ENCODE results near the gene NPEPL1.

NPEPL1 gene

DNA sequence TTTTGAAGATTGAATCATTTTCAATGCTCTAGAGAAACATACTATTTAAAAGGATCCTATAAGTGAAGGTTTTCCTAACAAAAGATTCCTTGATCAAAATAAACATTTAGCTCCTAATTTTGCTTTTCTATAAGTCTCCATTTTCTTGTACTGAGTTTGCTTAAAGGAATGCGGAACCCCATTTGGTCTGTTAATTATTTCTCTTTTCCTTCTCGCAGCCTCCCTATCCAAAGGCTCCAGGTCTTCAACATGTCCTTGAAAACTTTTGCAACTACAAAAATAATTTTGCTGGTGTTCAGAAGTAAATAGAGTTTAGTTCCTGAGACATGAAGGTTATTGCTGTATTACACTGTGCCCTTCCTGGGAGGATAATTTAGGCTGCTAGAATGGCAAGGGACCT lies 8.3 kb upstream of the NPEPL1 start:
- DNase-seq: no peak

DNA sequence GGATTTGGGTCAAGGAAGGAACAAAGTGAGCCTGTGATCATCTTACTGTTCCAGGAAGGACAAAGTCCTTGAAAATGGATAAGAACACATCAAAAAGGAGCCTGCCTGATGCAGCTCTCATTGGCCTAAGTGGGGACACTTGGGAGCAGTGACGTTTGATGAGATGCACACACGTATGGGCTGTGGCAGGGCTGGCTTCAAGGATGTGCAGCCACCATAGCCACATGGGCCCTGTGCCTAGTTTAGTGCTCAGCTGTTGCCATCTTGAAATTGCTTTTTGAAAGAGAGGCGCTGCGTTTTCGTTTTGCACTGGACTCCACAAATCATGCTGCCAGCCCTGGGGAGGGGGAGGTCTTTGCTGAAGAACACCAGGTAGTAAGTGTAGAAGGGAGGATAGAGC lies 6.6 kb upstream of the NPEPL1 start:
- no peak for DNase-seq

DNA sequence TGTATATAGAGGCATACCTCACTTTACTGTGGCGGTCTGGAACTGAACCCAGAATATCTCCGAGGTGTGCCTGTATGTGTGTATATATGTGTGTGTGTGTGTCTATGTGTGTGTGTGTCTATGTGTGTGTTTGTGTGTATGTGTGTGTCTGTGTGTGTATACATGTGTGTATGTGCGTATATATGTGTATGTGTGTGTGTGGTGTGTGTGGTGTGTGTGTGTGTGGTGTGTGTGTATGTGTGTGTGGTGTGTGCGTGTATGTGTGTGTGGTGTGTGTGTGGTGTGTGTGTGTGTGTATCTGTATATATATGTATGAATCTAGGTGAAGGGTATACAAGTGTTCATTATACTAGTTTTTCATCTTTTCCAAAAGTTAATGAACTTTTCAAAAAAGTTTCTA lies 4.2 kb upstream of the NPEPL1 start:
- DNase-seq: no peak

DNA sequence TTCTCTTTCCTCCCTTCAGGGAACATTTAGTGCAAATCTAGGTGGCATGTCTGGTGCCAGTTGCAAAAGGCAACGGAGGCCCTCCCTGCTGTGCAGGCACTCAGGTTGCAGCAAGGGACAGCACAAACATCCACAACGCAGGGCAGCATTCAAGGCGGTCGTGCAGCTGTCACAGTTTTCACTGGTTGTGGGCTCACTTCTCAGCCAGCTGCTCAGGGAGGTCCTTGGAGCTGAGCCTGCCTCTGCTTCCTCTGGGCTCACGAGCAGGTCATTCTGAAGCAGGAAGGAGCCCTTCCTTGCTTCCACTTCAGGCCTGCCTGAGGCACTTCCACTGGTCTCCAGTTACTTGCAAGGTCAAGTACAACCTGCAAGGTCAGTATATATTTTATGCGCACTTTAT lies 3.8 kb upstream of the NPEPL1 start:
- no peak for DNase-seq

DNA sequence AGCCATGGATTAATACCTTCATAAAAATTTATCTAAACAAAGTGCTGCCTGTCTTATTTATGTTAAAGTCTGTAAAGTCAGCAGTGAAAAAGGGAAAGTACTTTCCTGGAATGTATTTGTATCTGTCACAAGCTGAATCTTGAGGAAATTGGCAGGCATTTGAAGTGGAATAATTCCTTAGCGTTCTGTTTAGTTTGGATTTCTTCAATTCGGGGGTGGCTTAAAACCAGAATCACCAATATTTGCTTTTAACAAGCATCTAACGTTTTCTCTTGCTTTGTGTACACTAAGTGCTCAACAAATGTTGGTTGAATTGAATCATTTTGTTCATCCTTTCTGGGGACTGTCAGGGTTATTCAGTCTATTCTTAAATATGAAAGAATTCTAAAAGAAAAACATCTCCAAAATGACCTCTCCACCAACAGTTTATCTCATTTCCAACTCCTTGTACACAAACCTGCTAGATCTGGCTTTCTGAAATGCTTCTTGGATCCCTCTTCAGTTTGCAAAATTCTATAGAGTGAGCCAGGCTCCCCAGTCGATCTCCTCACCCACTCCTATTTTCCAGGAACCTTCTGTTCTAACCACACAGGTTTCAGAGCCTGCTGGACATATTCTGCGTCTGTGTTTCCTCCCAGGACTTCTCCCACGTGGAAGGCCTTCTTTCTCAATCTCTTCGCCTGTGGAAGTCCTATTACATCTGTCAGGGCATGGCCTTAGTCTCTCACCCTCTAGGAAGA lies 2.0 kb upstream of the NPEPL1 start:
- DNase-seq: no peak

DNA sequence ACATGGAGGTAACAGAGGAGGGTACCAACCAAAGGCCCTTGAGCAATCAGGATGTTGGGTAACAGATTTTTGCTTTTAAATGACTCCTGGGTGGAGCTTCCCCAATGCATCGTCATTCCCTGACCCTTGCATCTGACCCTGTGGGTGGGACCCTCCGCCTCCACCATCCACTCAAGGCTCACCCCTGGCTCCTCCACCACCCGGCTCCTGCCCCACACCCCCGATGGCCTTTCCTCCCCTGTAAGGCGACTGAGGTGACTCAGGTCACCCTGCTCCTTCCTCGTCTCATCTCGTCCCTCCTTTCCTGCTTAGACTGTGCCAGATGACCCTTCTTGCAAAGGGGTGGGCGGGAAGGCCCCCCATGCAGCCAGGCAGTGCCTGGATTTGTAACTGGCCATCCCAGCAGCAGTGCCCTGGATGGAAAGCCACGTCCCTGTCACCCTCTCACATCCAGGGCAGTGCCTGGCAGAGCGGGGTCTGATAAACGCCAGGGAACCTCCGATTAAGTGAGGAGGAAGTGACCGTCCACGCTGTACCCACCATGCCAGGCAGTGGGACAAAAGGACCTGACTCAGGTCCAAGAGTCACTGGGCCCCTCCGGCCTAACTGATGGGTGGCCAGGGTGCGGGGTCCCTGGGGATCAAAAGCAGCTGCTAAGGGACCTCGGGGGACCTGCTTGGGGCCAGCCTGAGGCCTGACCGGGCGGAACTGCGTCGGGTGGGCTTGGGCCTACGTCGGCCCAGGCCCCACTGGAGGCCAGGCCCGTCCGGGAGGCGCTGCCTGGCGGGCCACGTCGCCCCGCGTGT lies 624 bp upstream of the NPEPL1 start:
- DNase-seq: no peak

DNA sequence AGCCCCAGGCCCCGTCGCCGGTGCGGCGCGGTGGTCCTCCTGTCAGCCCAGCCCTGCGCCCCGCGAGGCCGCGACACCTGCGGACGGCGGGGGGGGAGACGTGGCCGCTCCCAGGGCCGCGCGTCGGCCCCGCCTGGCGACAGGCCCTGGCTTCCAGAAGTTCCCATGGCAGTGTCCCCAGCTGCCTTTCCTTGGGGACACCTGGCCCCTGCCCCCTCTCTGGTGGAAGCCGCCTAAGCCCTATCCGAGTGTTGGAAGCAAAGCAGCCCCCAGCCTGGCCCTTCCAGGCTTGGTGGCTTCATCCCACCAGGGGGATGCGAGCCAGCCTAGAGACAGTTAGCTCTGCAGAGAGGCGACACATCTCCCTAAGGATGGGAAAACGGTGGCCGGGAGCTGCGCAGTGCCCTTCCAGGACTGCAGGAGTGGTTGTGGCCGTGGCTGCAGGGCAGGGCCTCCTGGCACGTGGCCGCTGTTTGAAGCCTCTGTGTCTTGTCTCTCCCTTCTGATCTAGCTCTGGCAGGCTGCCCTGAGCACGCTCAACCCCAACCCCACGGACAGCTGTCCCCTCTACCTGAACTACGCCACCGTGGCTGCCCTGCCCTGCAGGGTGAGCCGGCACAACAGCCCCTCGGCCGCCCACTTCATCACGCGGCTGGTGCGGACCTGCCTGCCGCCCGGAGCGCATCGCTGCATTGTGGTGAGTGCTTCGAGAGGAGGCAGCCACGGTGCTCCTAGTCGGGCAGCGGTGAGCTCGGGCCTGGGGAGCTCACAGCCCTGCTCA lies 816 bp downstream of the NPEPL1 start:
- DNase-seq: no peak

DNA sequence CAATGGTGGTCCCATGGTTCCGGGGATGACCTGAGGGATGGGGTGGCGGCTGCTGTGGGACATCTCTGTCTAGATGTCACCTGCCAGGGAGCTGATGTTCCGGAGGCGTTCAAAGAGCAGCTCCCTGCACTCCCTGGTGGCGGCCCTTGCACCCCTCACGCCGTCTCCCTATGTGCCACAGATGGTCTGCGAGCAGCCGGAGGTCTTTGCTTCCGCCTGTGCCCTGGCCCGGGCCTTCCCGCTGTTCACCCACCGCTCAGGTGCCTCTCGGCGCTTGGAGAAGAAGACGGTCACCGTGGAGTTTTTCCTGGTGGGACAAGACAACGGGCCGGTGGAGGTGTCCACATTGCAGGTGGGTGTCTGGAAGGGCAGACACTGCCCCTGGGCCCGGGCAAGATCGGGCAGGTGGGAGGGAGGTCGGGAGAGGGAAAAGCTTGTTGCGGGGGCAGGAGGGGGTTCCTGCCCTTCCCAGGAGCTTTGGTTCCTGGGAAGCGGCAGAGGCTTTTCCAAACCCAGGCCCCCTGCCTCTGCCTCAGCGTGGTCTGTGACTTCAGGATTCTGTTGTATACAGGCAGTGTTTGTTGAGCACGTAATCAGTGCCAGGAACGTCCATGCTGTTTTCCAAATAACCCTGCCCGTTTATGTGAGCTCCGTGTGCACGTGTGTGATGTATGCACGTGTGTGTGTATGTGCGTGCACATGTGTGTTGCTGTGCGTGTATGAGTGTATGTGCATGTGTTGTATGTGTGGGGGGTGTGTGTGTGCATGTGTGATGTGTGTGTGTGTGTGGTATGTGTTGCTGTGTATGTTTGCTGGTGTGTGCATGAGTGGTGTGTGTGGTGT lies 1.9 kb downstream of the NPEPL1 start:
- no peak for DNase-seq

DNA sequence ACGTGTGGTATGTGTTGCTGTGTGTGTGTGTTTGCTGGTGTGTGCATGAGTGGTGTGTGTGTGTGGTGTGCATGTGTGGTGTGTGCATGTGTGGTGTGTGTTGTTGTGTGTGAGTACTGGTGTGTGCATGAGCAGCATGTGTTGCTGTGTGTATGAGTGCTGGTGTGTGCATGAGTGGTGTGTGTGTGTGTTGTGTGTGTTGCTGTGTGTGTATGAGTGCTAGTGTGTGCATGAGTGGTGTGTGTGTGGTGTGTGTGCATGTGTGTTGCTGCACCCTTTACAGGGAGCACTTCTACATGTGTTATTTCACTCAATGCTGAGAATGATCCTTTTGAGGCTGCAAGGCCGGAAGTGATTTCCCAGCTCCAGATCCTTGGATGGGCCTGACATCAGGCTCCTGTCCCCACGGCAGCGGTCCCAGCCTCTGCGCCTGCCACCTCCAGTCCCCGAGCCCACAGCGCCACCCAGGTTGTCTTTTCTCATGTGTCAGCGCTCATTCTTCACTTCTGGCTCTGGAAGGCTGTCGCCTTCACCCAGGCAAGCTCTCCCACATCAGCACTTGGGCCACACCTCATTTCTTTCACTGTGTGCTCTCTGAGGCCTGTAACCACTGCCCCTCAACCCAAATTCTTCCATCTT lies 2.6 kb downstream of the NPEPL1 start:
- no peak for DNase-seq

DNA sequence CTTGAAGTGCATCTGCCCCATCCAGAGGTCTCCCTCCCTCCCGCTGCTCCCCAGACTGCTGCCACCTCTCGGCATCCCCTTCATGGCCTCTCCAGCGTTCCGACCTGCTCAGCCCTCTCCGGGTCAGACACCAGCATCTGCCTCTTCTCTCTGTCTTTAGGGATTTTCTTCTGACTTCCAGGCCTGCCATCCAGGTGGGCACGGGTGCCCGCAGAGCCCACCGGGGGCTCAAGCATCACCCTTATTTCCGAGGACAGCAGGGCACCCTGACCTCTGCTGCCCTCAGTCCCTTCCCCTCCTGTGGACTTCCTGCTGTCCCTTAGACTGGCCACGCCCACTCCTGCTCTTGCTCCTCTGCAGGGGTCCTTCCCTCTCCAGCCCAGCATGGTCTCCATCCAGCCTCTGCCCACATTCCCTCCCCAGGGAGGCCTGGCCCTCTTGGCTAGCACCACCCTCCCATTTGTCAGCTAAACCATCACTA lies 3.3 kb downstream of the NPEPL1 start:
- no peak for DNase-seq

DNA sequence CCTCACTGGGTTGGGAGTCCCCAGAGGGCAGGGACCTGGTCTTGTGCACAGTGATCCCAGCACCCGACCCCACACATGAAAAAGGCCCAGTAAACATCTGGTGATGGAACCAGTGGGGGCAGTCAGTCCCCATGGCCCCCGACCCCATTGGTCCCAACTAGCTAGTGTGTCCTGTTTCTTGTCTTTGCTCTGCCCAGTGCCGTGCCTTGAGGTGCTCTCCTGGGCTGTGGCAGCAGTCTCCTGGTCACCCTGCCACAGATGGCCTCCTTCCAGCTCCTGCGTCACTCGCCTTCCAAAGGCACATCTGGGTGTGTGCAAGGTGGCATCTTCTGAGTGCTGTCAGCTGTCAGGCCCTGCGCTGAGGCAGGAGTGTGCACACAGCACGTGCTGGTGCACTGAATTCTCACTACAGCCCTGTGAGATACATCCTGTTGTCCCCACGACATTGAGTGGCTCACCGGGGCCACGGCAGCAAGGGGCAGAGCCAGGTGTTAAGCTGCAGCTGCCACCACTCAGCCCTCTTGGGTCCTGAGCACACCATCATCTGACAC lies 3.9 kb downstream of the NPEPL1 start:
- no peak for DNase-seq

DNA sequence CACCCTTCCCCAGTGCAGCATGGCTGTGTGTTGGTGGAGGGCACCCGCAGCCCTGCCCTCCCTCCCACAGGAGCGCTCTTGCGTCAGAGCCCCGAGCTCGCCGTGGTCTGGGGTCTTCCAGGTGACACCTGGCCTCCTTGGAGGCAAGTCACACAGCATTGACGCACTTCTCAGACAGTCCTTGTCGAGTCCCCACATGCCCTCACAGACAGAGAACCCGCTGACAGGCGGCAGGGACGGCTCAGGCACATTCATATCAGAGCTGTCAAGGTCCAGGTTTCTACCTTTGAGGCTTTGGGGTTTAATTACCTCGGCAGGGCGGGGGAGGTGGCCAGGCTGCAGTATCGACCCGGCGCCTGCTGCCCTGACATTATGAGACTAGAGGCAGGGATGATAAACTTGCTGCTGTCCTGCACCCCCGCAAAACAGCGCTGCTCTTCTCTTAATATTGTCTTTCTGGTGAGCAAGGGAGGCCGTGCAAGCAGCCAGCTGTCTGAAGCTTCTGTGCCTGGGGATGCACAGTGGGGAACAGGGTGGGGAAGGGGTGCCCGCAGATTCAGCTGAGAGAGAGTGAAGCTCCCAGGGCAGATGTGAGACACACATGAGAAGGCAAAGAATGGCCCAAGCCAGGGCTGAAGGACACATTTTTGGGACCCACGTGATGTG lies 4.7 kb downstream of the NPEPL1 start:
- DNase-seq: no peak

DNA sequence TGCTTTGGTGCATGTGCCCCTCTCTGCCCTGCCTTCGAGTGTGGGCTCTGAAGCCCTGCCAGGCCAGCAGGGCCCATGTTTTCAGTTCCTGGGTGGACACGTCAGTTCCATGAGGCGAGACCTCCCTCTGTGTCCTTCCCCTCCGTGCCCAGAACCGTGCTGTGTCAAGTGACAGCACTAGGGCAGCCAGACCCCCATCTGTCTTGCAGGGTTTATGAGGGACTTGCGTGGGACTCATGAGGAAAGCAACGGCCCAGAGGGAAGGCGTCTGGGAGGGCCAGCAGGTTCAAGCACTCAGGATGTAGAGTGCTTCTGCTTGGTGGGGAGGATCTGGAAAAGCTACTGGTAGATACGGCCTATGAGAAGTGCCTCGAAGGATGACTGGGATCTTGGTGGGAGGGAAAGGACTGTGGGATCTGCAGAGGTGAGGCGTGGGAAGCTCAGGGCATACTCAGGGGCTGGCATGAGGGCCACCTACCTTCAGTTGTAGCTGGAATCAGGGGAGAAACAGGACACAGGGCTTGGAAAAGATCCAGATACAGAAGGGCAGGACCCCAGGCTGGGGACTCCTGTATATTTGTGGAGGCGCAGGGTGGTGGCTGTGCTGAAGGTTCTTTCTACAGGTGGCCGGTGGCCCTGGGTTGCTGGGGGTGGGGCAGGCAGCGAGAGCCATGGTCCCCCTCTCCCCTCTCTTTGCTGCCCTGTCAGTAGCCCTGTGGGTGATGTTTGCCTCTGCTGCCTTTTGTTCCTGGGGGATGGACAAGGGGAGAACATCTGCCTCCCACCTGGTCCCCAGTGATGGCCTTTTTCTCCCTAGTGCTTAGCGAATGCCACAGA lies 5.5 kb downstream of the NPEPL1 start:
- DNase-seq: no peak

DNA sequence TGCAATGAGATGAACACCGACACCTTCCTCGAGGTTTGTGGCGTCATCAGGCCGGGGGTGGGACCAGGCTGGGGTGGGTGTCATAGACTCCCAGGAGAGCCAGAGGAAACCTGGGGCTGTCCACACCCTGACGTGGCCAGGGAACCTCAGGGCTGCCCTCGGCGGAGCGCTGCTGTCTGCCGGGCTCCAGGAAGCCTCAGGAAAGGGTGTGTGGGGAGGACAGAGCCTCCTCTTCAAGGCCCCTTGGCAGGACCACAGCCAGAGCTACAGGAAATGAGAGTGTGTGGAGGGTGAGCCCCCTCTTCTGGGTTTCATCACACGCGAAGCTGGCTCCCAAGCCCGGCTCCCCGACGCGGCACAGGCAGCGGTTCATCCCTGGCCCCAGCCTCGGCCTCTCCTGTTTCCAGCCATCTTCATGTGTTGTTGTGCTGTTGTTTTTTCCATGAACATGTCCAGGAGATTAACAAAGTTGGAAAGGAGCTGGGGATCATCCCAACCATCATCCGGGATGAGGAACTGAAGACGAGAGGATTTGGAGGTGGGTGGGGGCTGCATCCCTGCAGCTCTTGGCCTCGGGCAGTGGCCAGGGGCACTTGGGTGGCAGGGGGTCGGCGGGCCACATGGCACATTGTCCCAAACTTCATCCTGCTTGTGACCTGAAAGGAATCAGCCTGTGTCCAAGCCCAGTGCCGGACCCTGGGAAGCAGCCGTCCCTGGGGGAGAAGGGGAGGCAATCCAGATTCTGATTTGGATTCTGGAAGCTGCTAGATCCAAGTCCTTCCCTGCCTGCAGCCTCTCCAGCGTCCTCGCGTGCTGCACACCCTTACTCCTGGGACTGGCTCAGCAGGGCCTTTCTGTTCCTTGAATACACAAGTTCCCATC lies 6.4 kb downstream of the NPEPL1 start:
- DNase-seq: no peak

DNA sequence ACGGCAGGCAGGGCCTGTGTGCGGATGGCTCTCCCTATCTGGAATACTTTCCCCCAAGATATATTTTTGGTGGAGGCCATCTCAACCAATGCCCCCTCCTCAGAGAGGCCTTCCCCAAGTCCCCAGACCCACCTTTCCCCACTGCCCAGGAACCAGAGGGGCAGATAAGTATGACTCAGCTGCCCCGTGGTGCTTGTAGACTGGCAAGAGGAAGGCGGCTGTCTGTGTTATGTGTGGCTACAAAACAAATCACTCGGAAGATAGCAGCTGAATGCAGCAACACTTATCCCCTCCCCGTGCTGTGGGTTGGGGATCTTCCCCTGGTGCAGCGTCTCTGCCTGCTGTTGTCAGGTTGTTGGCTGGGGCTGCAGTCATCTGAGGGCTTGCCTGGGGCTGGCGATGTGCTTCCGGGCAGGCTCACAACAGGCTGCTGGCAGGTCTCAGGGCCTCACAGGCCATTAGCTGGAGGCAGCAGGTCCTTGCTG lies 7.1 kb downstream of the NPEPL1 start:
- DNase-seq: no peak

DNA sequence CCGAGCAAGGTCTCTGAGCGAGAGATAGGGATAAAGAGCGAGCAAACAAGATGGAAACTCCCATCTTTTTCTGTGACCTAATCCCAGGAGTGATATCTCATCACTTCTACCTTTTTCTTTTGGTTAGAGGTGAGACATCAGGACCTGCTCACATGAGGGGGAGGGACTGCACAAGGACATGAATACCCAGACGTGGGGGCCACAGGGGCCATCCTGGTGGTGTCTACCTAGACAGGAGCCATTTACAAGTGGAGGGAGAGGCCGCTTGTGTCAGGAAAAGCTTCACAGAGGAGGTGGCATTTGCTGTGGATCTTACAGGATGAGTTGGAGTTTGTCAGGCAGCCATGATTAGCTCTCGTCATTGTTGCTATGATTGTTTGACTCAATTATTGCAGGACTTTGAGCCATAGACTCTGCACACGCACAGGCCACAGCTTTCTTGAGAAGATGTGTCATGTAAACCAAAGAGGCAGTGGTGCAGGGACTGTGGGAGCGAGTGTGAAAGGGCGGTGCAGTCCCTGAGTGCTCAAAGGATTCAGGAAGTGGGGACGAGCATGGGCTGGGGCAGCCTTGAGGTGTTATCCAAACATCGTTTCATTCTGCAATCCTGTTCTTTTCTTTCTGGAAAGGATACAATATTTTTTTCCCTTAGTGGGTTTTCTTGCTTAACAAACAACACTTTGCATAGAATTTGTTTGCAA lies 7.7 kb downstream of the NPEPL1 start:
- DNase-seq: no peak

DNA sequence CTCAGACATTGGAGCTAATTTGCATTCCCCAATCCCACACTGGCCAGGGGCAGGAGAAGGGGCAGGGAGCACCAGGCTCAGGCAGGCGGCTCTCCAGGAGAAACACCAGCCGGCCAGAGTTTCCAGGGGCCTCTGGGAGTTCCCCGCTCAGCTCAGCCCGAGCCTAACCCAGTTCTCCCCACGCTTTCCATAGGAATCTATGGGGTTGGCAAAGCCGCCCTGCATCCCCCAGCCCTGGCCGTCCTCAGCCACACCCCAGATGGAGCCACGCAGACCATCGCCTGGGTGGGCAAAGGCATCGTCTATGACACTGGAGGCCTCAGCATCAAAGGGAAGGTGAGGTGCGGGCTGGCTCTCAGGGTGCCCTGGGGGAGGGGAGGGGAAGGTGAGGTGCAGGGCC lies 8.2 kb downstream of the NPEPL1 start:
- DNase-seq: no peak

DNA sequence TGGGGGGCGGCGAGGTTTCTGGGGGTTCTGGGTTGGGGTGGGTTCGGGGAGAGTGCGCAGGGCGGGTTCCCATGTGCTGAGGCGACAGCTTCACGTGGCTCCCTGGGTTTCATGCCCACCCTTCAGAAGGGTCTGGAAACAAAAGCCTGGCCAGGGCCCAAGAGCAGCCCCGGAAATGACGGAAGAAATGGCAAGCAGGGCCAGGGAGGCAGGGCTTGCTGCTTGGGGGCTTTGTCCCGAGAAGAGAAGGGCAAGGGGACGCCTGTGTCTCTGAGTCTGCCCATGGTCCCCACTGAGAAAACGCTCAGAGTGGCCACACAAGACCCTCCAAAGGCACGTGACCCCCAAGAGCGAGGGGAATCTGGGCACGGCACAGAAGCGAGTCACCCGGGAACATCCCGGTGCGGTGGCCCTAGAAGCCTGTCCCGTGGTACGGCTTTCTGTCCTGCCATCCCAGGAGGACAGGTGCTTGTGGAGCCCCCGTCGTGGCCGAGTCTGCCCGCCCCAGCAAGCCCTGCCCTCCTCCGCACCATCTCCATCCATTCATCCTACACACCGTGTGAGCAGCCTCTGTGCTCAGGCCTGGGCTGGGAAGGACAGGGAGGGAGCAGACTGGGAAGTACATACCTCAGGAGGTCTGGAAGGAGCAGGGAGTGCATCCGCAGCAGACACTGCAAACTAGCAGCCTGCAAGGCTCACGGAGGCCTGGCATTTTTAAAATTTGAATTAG lies 9.0 kb downstream of the NPEPL1 start:
- no peak for DNase-seq

All from EL (cell line).